ENCODE measurements around the gene FRYL.
"Not testable (repeated sequence)": the region's sequence is repeated elsewhere in the genome, so short reads cannot be mapped to it uniquely, and the experiment has no call there.

The FRYL gene

DNA sequence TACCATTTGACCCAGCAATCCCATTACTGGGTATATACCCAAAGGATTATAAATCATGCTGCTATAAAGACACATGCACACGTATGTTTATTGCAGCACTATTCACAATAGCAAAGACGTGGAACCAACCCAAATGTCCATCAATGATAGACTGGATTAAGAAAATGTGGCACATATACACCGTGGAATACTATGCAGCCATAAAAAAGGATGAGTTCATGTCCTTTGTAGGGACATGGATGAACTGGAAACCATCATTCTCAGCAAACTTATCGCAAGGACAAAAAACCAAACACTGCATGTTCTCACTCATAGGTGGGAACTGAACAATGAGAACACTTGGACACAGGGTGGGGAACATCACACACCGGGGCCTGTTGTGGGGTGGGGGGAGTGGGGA is 34.9 kb downstream of the FRYL start:
- not testable (repeated sequence) for DNase-seq

DNA sequence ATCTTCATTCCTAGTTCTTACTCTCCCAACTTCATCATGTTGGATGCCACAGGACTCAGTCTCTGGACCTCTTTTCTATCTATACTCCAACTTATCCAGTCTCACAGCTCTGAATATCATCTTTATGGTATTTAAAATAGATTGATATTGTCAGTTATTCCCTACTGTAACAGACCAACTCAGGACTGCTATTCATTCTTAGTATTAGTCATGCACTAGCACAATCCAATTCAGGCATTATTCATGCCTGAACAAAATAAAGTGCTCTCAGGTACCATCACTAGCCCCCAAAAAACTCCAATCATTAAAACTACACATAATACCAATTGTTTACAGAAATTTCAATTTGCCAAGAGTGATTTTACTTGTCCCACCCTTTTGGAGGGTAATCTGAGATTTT is 37.7 kb downstream of the FRYL start:
- no peak for DNase-seq

DNA sequence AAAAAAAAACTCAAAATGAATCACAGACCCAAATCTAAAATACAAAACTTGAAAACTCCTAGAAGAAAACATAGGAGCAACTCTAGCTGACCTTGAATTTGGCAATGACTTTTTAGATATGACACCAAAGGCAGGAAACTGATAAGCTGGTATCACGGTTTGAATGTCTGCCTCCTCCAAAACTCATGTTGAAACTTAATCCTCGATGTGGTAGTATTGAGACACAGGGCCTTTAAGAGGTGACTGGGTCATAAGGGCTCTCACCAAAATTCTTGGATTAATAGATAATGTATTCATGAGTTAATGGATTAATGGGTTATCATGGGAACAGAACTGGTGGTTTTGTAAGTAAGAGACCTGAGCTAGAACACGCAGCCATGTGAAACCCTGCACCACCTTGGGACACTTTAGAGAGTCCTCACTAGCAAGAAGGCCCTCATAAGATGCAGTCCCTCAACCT is 40.5 kb downstream of the FRYL start:
- no peak for DNase-seq

DNA sequence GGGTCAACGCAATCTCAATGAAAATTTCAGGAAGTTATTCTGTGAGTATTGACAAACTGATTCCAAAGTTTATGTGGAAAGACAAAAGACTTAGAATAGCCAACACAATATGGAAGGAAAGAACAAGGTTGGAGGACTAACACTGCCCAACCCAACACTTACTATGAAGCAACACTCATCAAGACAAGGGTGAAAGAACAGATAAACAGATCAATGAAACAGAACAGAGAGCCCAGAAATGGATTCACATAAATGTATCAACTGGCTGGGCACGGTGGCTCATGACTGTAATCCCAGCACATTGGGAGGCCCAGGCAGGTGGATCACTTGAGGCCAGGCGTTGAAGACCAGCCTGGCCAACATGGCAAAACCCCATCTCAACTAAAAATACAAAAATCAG is 41.2 kb downstream of the FRYL start:
- no peak for DNase-seq

DNA sequence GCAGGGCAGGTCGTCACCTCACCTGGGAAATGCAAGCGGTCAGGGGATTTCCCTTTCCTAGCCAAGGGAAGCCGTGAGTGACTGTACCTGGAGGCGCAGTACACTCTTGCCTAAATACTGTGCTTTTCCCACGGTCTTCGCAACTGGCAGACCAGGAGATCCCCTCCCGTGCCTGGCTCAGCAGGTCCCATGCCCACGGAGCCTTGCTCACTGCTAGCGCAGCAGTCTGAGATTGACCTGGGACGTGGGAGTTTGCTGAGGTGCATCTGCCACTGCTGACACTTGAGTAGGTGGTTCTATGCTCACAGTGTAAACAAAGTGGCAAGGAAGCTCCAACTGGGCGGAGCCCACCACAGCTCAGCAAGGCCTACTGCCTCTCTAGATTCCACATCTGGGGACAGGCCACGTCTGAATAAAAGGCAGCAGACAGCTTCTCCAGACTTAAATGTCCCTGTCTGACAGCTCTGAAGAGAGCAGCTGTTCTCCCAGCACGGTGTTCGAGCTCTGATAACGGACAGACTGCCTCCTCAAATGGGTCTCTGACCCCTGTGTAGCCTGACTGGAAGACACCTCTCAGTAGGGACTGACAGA is 51.1 kb downstream of the FRYL start:
- DNase-seq, result not testable (repeated sequence)

DNA sequence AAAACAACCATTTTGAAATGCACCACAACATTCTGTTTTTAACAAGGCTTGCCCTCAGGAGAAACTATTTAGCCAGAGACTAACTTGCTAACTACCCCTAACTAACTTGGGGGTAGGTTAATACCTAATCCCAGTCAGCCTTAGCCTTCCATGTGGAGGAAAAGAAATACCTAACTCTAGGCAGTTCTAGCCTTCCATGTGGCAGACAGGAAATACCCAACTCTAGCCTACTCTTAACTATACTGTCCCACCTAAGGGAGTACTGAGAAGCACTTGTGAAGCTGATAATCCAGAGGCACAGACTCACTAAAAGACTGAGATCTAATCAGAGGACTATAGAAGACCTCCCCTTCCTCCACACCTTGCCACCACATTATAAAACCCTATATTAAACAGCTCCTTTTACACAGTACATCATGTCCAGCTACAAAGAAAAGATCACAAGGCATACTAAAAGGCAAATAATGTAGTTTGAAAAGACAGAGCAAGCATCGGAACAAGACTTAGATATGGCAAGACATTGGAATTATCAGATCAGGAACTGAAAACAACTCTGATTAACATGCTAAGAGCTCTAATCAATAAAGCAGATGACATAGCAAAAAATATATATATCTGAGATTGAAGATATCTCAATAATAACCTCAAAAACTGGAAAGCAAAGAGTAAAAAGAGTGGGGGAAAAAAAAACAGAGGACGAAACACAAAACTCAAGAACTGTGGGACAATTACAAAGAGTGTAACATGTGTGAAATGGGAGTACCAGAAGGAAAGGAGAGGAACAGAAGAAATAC is 52.2 kb downstream of the FRYL start:
- no peak for DNase-seq

DNA sequence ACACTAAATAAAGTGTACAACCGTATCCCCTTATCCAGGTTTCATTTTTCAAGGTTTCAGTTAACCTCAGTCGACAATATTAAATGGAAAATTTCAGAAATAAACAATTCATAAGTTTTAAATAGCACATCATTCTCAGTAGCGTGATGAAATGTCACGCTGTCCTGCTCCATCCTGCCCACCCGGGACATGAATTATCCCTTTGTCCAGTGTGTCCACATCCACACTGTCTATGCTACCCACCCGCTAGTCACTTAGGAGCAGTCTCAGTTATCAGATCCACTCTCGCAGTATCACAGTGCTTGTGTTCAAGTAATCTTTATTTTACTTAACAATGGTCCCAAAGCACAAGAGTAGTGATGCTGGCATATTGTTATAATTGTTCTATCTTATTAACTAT is 54.7 kb downstream of the FRYL start:
- no peak for DNase-seq

DNA sequence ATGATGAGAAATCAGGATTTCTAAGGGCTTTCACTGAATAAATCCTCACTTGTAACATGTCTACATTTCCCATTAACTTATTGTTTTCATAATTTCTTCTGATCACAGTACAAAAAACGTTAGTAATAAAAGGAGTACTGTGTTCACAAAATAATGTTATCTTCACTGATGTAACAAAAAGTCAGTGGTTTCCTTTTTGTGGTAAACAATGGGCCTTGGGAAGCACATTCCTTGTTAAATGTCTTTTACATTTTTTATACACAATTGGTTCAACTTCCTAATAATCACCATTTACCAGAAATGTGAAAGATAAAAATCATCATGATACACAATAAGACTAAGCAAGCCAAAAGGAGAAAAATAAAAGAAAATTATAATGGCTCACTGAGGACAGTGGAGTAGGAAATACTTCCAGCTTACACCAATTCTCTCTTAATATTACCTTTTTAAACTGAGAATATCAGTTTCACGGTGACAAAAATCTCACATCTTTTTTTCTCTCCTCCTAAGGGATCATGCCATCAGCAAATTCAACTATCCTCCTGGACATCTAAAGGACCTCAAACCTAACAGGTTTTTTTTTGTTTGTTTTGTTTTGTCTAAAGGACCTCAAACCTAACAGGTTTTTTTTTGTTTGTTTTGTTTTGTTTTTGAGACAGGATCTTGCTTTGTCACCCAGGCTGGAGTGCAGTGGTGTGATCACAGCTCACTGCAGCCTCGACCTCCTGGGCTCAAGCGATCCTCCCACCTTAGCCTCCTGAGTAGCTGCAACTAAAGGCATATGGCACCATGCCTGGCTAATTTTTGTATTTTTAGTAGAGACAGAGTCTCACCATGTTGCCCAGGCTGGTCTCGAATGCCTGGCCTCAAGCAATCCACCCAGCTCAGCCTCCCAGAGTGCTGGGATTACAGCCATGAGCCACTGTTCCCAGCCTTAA is 57.3 kb downstream of the FRYL start:
- DNase-seq, result no peak

DNA sequence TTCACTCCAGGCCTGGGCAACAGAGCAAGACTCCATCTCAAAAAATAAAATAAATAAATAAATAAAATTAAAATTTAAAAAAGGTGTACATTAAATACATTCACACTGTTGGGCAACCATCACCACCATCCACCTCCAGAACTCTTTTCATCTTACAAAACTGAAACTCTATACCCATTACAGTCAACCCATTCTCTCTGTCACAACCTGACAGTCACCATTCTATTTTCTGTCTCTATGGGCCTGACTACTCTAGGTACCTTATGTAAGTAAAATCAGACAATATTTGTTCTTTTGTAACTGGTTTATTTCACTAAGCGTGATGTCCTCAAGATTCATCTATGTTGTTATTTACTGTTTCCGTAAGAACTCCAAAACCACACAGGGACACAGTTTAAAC is 59.6 kb downstream of the FRYL start:
- DNase-seq, result no peak

DNA sequence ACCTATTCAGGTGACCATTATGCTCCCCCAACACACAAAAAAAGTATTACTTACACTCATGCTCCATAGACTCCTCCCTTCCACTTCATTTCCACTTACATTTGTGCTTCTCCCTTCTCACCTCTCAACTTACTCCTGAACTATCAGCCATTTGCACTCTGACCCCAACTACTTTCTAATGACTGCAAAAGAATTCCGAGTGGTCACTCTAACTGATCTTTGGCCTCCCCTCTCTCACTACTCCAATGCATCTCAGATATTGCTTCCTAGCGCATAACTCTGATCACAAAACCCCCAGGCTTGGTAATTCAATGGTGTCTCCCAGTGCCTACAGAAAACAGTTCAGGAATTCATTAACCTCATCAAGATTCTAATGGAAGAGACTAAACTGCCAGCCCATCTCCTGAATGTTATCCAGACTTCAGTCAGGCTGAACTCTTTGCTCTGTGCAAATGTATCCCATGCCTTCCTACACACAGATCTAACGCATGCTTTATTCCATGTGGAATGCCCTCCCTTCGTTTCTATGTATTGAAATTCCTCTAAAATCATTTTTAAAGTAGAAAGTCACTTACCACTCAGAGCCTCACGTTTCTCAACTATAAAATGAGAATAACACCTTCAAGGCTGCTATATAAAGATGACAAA is 61.1 kb downstream of the FRYL start:
- DNase-seq, result no peak

DNA sequence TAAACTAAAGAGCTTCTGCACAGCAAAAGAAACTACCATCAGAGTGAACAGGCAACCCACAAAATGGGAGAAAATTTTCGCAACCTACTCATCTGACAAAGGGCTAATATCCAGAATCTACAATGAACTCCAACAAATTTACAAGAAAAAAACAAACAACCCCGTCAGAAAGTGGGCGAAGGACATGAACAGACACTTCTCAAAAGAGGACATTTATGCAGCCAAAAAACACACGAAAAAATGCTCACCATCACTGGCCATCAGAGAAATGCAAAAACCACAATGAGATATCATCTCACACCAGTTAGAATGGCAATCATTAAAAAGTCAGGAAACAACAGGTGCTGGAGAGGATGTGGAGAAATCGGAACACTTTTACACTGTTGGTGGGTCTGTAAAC is 63.8 kb downstream of the FRYL start:
- DNase-seq, result not testable (repeated sequence)

DNA sequence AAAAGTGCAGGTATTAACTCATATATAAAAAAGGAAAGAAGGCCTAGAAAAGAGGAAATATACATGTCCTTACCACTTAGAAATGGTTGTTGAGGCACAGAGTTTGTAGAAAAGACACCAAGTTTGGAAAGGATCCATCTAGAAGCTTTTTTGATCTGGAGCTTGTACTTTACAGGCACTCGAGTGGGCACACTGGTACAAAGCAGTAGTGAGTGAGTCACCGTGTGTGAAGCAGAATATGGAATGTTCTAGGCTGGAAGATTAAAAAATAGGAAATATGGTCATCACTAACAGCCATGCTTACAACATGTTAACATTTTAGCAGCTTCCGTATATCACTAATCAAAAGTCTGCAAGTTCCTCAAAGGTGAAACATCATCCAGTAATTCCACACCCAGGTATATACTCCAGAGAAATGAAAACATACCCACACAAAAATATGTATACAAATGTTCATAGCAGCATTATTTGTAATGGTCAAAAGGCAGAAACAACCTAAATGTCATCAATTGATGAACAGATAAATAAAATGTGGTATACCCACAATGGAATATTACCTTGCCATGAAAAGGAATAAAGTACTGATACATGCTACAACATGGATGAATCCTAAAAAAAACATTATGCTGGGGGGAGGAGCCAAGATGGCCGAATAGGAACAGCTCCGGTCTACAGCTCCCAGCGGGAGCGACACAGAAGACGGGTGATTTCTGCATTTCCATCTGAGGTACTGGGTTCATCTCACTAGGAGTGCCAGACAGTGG is 69.5 kb downstream of the FRYL start:
- DNase-seq, result no peak

DNA sequence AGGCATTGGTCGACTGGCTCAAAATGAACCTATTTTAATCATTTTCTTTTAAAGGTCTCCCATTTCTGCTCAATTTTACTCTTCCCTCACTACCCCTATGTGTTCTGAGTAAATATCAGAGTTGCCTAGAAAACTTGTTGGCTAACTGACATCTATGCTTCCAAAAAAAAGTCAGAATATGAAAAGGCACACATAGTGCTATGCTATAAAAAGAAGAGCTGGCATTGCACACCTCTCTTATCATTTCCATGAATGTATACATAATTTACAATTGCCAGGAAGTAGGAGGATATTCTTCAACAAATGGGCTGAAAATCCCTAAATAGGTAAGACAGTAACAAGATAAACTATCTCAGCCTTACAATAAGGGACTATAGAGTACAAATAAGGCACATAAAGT is 70.2 kb downstream of the FRYL start:
- no peak for DNase-seq

DNA sequence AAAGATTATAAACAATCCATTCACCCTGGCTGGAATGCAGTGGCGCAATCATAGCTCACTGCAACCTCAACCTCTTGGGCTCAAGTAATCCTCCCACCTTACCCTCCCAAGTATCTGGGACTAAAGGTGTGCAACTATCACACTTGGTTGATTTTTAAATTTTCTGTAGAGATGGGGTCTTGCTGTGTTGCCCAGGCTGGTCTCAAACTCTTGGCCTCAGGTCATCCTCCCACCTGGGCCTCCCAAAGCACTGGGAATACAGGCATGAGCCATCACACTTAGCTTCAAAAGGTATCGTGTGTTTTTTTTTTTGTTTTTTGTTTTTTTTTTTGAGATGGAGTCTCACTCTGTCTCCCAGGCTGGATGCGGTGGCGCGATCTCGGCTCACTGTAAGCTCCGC is 71.5 kb downstream of the FRYL start:
- DNase-seq, result no peak

DNA sequence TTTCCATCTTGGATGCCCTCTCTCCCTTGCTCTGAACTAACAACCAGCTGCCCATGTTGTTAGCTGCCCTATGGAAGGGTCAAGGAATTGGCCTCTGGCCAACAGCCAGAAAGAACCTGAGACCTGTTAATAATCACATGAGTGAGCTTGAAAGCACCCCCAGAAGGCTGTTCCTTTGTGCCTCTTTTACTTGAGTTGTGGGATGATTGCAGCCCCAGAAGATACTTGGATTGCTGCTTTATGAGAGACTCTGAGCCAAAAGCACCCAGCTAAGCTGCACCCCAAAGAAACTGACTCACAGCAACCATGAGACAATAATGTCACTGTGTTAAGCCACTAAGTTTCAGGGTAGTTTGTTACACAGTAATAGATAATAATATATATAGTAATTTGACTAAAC is 73.3 kb downstream of the FRYL start:
- no peak for DNase-seq

DNA sequence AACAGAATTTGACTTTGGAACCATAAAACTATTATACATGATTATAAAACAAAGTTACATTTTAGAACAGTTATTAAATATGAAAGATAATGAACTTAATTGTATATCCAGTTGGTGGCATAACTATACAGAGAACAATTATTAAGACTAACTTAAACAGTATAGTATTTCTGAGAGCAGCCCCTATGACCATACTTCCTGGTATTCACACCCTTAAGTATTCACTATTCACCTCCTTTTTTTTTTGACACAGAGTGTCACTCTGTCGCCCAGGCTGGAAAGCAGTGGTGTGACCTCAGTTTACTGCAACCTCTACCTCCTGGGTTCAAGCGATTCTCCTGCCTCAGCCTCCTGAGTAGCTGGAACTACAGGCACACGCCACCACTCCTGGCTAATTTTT is 74.5 kb downstream of the FRYL start:
- no peak for DNase-seq

DNA sequence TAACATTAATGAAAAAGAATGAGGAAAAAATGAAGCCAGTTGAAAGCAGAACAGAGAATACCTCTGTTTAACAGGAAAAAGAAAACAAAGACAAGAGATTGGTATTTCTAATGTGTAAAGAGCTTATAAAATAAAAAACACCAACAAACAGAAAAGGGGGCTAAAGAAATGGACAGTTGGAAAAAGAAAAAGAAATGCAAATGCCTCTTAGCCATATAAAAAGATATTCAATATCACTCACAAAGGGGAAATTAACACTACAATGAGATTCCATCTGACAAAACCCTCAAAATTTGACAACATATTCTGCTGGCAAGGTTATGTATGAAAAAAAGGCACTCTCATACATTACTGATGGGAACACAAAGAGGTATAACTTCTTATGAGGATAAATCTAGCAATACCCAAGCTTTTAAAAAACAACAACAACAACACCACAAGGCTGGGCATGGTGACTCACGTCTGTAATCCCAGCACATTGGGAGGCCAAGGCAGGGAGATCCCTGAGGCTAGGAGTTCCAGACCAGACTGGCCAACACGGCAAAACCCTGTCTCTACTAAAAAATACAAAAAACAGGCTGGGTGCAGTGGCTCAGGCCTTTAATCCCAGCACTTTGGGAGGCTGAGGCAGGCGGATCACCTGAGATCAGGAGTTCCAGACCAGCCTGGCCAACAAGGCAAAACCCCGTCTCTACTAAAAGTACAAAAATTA is 75.8 kb downstream of the FRYL start:
- DNase-seq, result no peak

DNA sequence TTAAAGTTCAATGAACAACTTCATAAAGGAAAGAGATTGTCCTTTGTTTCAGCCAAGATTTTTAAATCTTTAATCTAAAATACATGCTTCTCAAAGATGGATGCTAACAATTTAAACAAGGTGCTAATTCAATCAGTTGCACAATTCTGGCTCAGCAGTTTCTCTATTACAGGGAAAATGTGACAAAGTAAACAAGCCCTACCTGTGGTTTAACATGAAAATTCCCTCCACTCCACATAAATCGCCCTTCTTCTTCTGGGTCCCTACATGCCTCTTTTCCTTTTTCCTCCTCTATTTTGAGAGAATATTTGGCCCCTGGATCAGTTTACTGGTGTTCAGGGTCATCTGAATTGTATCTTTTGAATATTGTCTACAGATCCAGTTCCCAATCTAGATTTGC is 80.6 kb downstream of the FRYL start:
- no peak for DNase-seq

DNA sequence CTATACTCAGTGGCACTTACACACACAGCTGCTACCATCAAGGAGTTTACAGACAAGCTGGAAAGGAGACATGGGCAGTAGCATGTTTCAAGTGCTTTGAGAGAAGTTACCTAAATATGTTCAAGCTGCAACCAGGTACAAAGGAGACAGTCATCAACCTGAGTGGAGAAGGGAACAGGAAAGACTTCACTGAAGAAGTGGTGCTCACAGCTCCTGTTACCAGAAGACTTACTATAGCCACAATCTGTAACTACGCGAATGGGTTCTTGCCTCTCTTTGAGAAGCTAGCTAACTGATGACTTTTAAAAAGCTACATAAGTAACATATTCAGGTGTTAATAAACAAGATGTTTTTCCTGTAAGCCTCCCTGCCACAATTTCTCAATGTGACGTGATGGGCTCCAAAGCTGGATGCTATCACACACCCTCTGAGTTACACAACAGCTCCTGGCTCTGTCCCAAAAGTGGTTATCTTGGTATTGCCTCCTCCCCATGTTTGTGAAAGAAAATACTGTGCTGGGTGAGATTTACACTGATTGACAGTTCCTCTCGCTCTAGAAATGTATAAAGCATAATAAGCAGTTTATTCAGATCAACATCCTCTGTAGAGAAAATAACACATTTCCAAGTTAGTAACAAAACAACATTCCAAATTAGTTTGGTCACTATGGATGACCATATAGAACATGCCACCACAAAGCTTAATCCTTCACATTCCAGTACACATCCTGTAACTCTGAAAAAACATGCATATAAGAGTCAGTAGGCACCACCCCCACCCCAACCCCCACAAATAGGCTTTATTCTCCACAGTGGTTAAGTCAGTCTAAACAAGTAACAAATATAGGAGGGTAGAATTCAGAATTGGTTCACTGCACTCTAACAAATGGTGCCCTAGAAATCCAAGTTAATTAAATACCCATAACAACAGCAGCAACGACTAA is 81.8 kb downstream of the FRYL start:
- DNase-seq, result no peak

DNA sequence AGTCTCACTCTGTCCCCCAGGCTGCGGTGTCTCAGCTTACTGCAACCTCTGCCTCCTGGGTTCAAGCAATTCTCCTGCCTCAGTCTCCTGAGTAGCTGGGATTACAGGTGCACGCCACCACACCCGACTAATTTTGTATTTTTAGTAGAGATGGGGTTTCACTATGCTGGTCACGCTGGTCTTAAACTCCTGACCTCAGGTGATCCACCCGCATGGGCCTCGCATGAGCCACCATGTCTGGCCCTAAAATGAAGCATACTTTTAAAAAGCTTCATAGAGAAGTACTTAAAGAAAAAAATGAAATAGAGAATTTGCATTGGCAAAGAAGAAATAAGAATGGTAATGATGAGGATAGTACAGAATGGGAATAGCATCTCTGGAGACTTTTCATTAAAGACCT is 82.6 kb downstream of the FRYL start:
- DNase-seq, result not testable (repeated sequence)

DNA sequence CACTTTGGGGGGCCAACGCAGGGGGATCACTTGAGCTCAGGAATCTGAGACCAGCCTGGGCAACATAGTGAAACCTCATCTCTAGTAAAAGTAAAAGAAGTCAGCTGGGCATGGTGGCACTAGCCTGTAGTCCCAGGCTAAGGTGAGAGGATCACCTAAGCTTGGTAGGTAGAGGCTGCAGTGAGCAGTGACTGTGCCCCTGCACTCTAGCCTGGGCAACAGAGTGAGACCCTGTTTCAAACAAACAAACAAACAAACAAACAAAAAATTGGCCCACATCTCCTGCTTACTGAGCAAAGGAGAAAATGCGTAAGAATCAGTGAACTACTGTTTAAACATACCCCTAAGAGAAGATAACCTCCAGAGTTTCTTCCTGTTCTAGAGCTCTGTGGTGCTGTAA is 85.3 kb downstream of the FRYL start:
- DNase-seq, result no peak
